ENCODE data around the gene C14orf180.

The C14orf180 gene

DNA sequence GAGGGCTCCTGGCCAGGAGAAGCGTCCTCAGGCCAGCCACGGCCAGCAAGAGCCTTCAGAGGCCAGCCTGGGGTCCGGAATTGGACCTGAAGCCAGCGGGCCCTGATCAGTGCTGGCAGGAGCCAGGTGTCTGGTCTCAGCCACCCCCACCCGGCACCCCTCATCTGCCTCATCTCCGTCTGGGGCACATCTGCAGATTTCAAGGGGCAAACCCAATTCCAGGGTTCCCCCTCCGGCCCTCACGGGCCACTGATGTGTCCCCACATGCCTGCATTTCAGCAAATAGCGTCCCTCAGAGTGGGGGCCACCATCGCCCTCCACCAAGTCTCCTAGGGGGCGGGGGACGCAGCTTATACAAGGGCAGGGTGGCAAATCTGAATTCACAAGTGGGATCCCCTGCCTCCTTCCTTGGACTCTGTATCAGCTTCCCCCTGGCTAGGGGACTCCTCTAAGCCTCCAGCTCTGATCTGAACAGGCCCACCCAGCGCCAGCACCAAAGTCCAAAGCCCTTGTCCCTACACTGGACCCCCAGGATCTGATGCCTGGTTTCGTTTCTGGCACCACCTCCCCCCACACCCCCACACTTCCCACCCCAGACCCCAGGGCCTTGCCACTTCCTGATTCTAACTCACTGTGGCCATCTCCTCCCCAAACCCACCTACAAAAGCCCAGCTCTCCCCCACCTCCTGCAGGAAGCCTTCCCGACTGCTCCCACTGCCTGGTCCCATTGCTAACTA, 14.9 kb downstream of the C14orf180 start:
- FAIRE-seq = no peak

DNA sequence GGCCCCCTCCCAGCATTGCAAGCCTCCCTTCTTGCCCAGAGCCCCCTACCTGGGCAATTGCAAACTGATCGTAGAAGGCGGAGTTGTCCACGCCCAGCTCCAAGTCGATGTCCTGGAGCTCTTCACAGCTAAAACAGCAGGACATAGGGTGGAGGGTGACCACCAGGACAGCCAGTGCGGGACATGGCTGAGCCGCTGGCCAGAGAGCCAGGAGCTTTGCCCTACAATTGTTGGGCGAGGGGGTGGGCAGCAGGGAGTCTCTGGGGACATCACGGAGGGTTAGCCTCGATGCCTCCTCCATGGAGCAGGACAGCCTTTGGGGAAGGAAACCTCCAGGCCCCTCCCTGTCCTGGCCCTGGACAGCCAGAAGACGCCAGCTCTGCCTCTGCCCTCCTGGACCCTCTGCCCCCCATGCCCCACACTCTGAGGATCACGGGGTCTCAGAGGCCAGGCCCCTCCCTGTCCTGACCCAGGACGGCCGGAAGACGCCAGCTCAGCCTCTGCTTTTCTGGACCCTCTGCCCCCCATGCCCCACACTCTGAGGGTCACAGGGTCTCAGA, 15.6 kb downstream of the C14orf180 start:
- FAIRE-seq = no peak

DNA sequence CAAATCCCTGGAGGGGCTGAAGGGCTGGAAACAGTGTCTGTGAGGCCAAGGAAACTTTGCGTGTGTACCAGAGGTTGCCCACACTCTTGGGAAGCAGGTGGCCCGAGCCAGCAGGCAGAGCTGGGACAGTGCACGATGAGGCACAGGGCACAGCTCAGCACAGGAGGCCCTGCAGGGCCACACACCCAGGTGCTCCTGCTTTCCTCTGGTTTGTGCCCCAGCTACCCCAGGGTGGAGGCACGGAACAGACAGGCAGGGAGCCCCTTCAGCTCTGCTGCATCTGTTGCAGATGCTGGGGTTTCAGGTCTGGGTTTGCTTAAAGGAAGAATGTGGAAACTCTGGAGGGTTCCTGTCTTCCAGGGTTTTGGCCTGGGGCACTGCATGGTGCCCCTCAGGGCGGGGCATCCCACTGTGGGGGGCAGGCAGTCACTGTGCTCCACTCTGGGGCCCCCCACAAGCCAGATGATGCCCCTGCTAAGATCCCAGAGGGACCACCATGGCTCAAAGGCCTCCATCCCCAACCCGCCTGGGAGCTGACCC, 16.4 kb downstream of the C14orf180 start:
- no peak for FAIRE-seq

DNA sequence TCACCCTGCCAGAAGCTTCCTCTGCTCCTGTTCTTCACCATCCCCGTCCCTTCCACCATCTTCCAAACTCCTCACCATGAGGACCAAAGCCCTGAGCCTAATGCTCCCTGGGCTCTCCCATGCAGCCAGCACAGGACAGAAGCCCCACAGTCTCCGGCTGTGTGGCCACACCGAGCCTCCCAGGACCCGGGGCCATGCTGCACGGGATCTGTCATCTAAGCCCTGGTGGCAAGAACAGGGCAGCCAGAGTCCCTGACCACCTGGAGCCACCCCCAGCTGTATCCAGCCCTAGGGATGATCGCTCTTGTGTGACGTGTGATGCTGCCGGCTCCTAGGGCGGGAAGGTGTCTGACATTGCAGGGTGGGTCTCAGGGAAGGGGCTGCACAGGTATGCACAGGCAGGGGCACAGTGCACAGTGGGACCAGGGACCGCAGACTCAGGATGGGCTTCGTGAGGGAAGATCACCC, 16.9 kb downstream of the C14orf180 start:
- no peak for FAIRE-seq

DNA sequence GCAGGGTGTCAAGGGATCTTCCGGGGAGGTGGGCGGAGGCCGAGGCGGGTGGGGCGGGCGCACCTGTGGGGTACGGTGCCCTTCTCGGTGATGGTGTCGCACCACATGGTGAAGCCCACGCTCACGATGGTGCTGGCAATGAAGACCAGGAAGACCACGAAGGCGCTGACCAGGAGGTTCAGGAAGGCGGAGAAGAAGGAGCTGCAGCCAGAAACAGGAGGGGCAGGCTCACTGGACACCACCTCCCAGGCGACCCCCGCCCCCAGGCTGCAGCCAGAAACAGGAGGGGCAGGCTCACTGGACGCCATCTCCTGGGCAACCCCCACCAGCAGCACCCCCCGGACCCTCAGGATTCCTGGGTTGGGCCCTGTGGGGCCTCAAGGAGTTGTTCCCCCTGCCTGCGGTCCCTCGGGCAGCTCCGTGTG, 17.4 kb downstream of the C14orf180 start:
- no peak for FAIRE-seq

DNA sequence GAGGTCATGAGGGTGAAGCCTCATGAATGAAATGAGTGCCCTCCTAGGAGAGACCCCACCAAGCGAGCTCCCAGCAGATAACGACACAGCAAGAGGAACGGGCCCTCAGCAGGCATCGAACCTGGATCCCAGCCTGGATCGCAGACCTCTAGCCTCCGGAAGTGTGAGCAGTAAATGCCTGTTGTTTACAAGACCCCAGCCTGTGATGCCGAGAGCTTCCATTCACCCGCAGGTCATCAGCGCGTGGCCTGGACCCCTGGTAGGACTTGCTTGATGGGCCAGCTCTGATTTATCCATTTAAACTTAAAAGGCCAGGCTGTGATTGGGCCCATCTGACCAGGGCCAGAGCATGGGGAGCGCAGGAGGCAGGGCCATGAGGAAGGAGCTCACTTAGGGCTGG, 18.0 kb downstream of the C14orf180 start:
- FAIRE-seq = no peak

DNA sequence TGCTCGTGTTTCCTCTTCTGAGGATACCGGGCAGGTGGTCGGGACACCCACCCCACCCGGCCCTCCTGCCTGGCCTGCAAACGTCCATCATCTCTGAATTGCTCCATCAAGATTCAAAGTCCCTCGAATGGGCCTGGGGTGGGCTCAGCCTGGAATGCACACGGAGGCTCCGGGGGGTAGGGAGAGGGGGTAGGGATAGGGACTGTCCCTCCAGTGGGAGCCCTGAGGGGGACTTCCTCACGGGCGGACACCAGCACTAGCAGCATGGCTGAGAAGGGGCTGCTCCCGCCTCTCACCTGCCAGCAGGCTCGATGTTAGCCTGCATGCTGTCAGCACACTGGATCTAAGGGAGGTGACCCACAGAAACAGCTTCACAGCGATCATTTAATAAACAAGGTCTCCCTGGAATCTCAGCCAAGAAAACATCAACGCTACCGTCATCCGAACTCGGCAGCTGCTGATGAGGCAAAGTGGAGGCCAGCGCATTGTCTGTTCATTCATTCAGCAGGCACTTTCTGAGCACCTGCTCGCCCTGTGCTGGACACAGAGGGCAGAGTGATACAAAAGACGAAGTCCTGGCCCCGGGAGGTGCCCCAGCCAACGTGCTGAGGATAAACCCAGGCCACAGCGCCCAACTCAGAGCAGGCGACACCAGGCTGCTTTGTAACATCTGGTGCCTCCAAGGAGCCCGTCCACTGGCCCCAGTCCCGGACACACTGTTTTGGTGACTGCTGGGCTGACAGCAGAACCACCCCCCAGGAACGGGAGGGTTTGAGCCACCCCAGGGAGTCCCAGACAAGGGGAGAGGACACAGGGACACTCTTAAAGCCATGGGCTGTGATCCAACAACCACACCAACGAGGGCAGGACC, 18.7 kb downstream of the C14orf180 start:
- FAIRE-seq = no peak

DNA sequence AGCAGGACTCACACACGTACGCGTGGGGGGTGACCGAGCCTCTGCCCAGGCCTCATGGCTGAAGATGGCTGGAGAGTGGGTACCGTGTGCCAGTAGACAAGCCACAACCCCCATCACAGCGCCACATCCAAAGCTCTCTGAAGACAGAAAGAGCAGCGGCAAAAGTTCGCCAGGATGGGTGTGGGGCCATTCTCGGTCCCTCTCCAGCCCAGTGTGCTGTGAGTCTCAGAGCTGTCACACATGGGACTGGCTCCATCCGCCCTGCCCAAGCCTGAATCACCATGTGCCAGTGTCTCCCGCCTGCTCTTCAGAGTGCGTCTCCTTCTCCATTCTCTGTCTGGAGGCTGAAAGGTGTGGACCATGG, 19.3 kb downstream of the C14orf180 start:
- no peak for FAIRE-seq

DNA sequence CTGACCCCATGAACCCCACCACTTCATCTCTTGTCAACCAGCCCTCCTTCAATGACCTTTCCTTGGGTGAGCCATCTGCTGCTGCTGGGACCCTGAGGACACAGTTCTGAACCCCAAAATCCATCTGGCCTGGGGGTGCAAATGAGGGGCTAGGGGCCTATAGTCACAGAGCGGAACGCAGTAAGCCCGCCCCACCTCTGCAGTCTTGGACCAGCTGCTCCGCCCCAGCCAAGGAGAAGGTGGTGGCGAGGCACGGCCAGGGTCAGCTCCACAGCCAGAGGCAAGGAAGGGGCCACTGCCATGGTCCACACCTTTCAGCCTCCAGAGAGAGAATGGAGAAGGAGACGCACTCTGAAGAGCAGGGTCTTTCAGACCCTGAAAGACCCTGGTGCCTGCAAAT, 19.9 kb downstream of the C14orf180 start:
- FAIRE-seq = no peak

DNA sequence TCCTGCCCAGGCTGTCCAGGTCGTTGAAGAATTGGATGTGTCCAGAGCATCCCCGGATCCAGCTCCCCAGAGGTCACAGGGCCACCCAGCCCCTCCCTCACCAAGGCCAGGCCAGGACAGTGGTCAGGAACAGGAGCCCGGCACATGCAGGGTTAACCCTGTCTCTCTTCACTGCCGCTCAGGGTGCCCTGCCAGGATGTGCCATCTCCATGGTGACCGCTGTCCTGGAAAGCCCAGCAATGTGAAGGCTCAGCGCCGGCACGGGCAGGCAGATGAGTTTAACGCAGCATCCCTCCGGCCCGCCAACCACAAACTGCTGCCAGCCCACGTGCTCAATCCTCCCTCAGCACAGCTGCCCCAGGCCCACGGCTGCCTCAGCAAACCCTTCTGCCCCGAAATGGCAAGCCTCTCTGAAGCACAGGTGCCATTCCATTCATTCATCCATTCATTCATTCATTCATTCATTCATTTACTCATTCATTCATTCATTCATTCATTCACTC, 20.6 kb downstream of the C14orf180 start:
- FAIRE-seq = no peak

DNA sequence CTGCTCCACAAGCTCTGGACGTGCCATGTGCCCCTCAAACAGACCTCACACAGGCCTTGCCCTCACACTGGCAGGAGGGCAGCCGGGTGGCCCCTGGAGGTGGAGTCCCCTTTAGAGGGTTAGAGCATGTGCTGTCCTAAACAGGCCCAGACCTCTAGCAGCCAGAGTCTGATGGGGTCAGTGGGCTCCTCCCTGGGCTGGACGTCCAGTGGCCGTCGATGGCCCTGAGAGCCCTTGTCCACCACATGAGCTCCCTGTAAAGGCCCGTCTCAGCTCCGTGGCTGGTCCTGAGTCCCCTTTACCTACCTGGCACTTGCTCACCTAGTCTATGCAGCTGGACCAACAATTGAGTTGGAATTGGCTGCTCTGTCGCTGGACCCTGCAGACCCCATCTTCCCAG, 21.2 kb downstream of the C14orf180 start:
- no peak for FAIRE-seq

DNA sequence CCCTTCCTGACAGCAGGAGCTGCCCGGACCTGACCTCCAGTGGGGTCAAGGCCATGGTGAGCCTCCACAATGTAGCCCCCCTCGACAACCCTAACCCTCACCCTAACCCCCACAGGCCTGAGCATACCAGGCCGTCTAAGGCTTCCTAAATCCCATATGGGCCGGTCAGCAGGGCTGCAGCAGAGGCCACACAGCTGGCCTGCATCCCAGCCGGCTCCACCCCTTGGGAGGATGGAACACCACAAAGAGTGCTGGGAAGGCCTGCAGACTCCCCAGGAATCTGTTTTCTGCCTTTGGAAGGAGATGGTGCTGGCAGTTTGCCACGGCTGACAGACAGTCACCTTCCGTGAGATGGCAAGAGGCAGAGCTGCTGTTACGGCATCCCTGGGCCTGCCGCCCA, 22.2 kb downstream of the C14orf180 start:
- no peak for FAIRE-seq

DNA sequence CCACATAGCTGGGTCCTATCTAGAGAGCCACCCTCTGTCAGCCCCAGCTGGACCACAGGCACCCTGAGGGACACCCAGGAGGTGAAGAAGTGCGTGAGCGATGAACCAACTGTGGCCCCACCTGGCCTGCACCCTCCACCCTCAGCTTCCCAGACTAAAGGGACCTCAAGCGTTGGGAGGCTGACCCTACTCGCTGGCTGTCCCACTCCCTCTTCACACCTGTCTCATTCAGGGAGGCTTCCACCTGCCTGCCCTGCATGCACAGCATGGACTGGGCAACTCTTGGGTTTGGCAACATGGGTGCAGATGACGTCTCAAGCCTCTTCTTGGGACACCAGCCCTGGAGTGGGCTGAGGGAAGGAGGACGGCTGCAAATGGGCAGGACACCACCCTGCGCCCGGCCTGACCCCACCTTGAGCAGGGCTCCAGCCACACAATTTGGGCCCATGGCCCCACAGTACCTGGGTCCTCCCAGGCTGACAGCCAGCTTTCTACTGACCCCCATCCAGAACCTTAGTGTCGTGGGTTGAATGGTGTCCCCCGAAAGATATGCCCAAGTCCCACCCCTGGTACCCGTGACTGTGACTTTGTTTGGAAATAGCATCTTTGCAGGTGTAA, 22.9 kb downstream of the C14orf180 start:
- no peak for FAIRE-seq

DNA sequence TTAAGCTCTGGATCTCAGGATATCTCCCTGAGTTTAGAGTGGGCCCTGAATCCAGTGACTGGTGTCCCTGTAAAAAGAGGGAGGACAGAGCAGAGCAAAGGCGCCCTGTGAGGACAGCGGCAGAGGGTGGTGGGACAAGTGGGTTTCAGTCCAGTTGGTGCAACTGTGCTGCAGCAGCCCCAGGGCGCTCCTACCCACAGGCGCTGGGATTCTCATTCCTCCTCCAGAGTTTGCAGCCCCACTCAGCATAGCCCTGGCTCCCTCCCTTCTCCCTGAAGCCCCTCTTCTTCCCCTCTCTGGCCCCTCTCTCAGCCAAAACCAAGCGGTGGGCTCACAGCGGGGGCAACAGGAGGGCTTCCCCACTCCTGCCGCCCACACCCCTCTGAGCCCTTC, 23.4 kb downstream of the C14orf180 start:
- no peak for FAIRE-seq

DNA sequence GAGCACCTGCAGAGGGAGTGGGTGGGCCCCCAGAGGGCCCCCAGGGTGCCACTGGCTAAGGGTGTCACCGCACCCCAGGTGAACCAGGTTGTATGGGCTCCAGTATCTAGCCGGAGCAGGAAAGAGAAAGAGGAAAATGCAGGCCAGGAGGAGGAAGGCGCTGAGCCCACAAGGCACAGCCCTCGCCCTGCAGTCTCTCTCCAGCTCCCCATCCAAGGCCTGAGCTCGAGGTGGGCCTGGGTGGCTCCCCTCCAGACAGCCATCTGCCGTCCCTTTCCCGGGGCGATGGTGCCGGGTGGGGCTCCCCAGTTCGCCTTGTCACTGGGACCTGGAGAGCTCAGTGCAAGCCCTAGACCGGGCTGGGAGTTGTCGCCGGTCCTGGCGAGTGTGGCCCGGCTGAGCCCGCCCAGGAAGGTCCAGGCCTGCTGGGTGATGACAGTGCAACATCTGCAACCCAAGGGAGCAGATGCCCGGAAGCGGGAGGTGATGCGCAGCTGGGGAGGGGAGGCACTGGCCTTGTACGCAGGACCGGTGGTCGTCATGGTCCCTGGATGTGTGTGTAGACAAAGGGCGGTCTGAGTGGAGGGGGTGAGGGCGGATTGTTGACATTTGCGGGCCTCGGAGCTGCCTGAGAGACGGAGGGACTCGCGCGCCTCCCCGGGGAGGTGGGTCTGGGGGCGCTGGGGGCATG, 24.3 kb downstream of the C14orf180 start:
- FAIRE-seq = no peak

DNA sequence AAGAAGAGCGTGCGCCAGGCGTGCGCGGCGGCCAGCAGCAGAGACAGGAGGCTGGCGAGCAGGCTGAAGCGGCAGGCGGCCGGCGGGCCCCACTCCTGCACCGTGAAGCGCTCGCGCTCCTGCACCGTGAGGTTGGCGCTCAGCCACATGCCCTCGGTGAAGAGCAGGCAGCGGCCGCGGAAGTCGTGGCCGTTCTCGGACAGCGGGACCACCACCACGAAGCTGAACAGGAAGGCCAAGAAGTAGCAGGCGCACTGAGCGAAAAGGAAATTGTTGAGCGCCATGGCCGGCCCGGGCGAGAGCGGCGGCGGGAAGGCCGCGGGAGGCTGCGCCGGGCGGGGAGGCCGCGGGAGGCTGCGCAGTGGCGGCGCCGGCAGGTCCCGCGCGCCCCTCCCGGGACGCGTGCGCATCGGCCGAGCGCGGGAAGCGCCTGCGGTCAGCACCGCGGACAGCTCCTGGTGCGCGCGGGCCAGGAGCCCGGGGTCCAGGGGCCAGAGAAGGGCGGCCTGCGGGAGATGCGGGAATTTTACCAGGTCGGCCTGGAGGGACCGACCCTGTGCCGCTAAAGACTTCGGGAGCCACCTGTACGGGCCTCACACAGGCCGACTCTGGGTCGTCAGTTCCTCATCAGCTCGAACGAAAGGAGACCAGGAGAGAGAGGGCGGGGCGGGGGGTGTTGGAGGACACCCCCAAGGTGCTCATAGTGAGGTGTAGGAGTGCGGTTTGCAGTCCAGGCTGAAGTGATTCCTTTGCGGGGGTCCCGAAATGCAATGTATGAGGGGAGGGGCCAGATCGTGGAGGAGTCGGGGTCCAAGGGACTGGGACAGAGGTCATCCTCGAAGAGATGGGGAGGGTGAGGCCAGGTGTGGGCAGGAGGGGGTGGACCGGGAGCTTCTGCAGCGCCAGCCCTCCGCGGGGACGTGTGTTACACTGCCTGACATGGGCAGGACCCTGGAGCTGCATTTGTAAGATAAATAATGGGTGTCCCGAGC, 25.2 kb downstream of the C14orf180 start, which contains the start of gene TMEM179:
Gene TMEM179 (minus strand): TSS at position 315 of the 992 bp plus-strand sequence. CDS start 31 bp downstream, at position 284.
- FAIRE-seq = no peak

DNA sequence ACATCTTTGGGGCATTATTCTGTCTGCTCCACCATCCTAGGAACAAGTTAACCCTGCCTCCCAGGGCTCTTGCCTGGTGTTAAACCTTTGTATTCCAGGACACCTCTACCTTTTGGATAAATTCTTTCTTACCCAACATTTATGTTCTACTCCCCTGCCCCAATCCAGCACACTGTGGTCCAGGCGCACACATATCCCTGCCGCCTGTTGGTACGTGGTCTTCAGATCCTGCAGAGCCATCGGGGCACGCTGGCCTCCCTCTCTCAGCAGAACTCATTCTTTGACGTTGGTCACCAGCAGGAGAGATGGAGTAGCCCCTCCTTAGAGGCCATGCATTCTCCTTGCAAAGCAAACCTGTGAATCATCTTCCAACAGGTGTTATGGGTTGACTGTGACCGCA, 30.1 kb downstream of the C14orf180 start:
- no peak for FAIRE-seq

DNA sequence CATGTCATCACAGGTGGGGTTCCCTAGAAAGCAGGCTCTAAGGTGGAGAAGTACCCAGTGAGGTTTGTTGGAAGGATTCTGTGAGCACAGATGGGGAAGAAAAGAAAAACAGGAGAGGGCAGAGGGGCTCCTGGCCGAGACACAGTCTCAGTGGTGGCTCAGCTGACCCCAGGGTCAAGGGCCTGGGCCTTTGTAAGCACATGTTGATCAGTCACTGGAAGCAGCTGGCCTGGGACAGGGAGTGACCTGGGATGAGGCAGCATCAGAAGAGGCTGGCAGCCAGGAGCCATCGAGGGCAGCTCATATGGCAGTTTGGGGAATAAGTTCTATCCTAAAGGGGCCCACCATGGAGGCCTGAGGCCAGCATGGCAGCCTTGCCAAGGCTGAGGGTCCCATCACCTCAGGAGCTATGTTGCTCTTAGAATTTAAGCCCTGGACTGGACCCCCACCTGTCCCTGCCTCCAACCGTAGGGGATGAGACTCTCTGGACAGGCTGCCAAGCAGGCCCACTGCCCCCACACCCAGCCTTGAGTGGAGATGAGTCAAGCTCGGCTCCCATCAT, 31.3 kb downstream of the C14orf180 start:
- no peak for FAIRE-seq

DNA sequence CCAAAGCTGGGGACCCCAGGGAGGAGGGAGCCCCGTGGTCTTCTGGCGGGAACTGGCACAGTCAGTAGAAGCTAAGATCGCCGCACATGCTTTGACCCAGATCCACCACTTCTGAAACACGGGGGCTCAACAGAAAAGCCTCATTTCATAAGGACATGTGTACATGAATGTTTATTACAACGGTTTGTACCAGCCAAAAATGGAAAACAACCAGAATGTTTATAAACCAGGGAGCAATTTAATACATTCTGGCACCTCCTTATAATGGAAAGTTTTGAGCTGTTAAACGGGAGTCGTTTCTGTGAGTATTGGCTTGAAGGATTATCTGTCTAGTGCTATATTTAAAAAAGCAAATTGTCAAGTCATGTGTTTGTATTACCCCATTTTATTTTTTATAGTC, 32.3 kb downstream of the C14orf180 start:
- FAIRE-seq = no peak

DNA sequence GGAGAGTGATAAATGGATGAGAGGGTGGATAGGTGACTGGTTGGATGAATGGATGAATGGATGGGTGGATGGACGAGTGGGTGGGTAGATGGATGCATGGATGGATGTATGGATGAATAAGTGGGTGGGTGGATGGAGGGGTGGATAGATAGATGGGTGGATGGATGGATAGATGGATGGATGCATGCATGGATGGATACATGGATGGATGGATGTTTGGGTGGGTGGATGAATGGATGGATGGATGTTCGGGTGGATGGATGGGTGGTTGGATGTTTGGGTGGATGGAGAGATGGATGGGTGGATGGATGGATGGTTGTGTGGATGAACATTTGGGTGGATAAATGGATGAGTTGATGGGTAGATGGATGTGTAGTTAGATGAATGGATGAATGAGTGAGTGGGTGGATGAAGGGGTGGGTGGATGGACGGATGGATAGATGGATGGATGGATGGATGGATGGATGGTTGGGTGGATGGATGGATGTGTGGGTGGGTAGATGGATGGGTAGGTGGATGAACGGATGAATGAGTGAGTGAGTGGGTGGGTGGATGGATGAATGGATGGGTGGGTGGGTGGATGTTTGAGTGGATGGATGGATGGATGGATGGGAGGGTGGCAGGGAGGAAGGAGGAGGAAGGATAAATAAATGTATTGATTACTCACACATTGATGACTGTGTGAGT, 34.7 kb downstream of the C14orf180 start:
- no peak for FAIRE-seq
